Endothelial cell of umbilical vein (primary cell): ENCODE measurements around the gene CST3. TPM values are rescaled to one million over a fixed set of nuclear protein-coding genes. Genes with fewer than 3 reads are reported as not detected.

Experiments
- BruUV-seq: library from RNA; stranded (reverse); fragments of 400-500 nt; replicated peaks from 2 replicates; lab custom pipeline; 2021; lab: Mats Ljungman, UMichigan
- CTCF ChIA-PET: fragments of 300-600, 350-600 bp; sonication (Branson Sonifier 250); formaldehyde crosslinking; loops from one replicate; lab custom pipeline; 2021; ENCODE audit warnings: antibody characterized with exemption, inconsistent platforms; lab: Charles Lee
- POLR2A ChIA-PET: fragments of 300-600, 350-600 bp; sonication (Branson Sonifier 250); formaldehyde crosslinking; loops from one replicate; lab custom pipeline; 2021; ENCODE audit warnings: antibody characterized with exemption, inconsistent platforms; lab: Charles Lee
- DNase-seq: peaks from one replicate; pipeline ENCODE4 v3.0.0-alpha.2; 2011; ENCODE audit warnings: low read depth, low spot score
- FAIRE-seq: peaks from 2 replicates; lab custom pipeline; 2011; peaks lifted over from hg19 to GRCh38; lab: Jason Lieb, UNC
- H2AFZ ChIP-seq: 2 replicates; pipeline ENCODE4 v1.6.0; 2012; ENCODE audit warnings: low read depth, low read length, control low read depth, inconsistent platforms
- H3K27ac ChIP-seq: 2 replicates; pipeline ENCODE4 v1.5.1; 2011; ENCODE audit warnings: low read depth, mild to moderate bottlenecking, control low read depth, low read length, moderate library complexity; ENCODE audit not compliant: insufficient read depth
- H3K27me3 ChIP-seq, 2 experiments: 2 replicates each; pipeline versions ENCODE4 v1.6.0 to v1.6.1; 2011; ENCODE audit warnings: low read length in 2 of 2, mixed read lengths in 1 of 2; ENCODE audit not compliant: control insufficient read depth in 2 of 2, insufficient read depth in 2 of 2
- H3K36me3 ChIP-seq, 2 experiments: 2 replicates in 1 of 2; 3 replicates in 1 of 2; pipeline ENCODE4 v1.5.1; 2011; ENCODE audit warnings: low read length in 2 of 2, mild to moderate bottlenecking in 1 of 2, moderate library complexity in 1 of 2; ENCODE audit not compliant: control insufficient read depth in 2 of 2, insufficient read depth in 2 of 2; ENCODE audit errors: extremely low read depth in 1 of 2
- H3K4me1 ChIP-seq: 3 replicates; pipeline ENCODE4 v1.5.1; 2011; ENCODE audit warnings: mild to moderate bottlenecking, low read length; ENCODE audit not compliant: control insufficient read depth, insufficient read depth; ENCODE audit errors: extremely low read depth
- H3K4me2 ChIP-seq: 2 replicates; pipeline ENCODE4 v1.6.1; 2011; ENCODE audit warnings: low read length, control low read depth, mixed read lengths; ENCODE audit not compliant: insufficient read depth
- H3K4me3 ChIP-seq, 3 experiments: fragments of 200-600 bp in 1 of 3; sonication (generic), shearing (Covaris generic) in 1 of 3; replicated peaks in 1 of 3; 2 replicates each; pipeline ENCODE4 v1.5.1; 2011 to 2016; ENCODE audit warnings: control low read depth in 3 of 3, low read length in 3 of 3, mild to moderate bottlenecking in 2 of 3, inconsistent platforms in 1 of 3, low read depth in 1 of 3, moderate library complexity in 1 of 3; ENCODE audit not compliant: insufficient read depth in 1 of 3
- H3K79me2 ChIP-seq: 2 replicates; pipeline ENCODE4 v1.6.0; 2012; ENCODE audit warnings: low read length, inconsistent platforms; ENCODE audit not compliant: control insufficient read depth, insufficient read depth
- H3K9ac ChIP-seq: replicated peaks from 2 replicates; pipeline ENCODE3; 2011; ENCODE audit warnings: low read length, control low read depth; ENCODE audit not compliant: insufficient read depth; ENCODE audit errors: extremely low read depth
- H3K9me1 ChIP-seq: replicated peaks from 3 replicates; pipeline ENCODE4 v1.6.0; 2011; ENCODE audit warnings: mild to moderate bottlenecking, low read length; ENCODE audit not compliant: control insufficient read depth, insufficient read depth; ENCODE audit errors: extremely low read depth
- H3K9me3 ChIP-seq: replicated peaks from 2 replicates; pipeline ENCODE4 v1.5.1; 2012; ENCODE audit warnings: low read length, inconsistent platforms; ENCODE audit not compliant: control insufficient read depth, insufficient read depth
- H4K20me1 ChIP-seq: replicated peaks from 2 replicates; pipeline ENCODE3; 2011; ENCODE audit warnings: mild to moderate bottlenecking, low read length; ENCODE audit not compliant: control insufficient read depth, insufficient read depth; ENCODE audit errors: extremely low read depth
- EZH2 ChIP-seq: IDR thresholded peaks from 2 replicates; pipeline ENCODE4 v1.6.1; 2012; ENCODE audit warnings: borderline replicate concordance, low read depth, mild to moderate bottlenecking, moderate library complexity, low read length, inconsistent platforms; ENCODE audit not compliant: severe bottlenecking
- FOS ChIP-seq: IDR thresholded peaks from 2 replicates; pipeline ENCODE4 v1.6.1; 2011; ENCODE audit warnings: mild to moderate bottlenecking, low read length, moderate library complexity, borderline replicate concordance; ENCODE audit not compliant: insufficient read depth
- GATA2 ChIP-seq: IDR thresholded peaks from 2 replicates; pipeline ENCODE4 v1.7.0; 2011; ENCODE audit warnings: low read depth, mild to moderate bottlenecking, moderate library complexity, mixed read lengths, low read length; ENCODE audit not compliant: insufficient read length, insufficient read depth
- JUN ChIP-seq: IDR thresholded peaks from 2 replicates; pipeline ENCODE4 v1.6.1; 2011; ENCODE audit warnings: borderline replicate concordance, low read depth; ENCODE audit not compliant: insufficient read length, insufficient read depth
- MAX ChIP-seq: IDR thresholded peaks from 2 replicates; pipeline ENCODE4 v1.6.1; 2011; ENCODE audit not compliant: insufficient read depth, insufficient read length
- MYC ChIP-seq: IDR thresholded peaks from one replicate; pipeline ENCODE4 v1.6.1; 2011; ENCODE audit warnings: mild to moderate bottlenecking, low read depth, low read length
- POLR2A ChIP-seq: IDR thresholded peaks from 2 replicates; pipeline ENCODE4 v1.6.1; 2012; ENCODE audit warnings: low read depth, mild to moderate bottlenecking, control low read depth, low read length
- POLR2AphosphoS5 ChIP-seq: IDR thresholded peaks from 2 replicates; pipeline ENCODE4 v1.6.1; 2012; ENCODE audit warnings: low read depth, mild to moderate bottlenecking, control low read depth, low read length, moderate library complexity; ENCODE audit not compliant: insufficient read depth
- dilution Hi-C: fragments of 300-500 bp; cut with MboI; formaldehyde crosslinking; loops from one replicate; pipeline ENCODE4 v1.15.0; 2019; ENCODE audit warnings: low sequenced_read_pairs; ENCODE audit not compliant: extremely low pct_ligation_motif_present
- intact Hi-C: fragments of 100-400 bp; cut with micrococcal nuclease; formaldehyde crosslinking; loops from one replicate; pipeline ENCODE4 v1.10.0; 2022
- polyA plus RNA-seq, 4 experiments: library from polyadenylated mRNA; depleted of rRNA in 3 of 4; stranded (reverse) in 3 of 4; unstranded in 1 of 4; fragments of >200 nt; gene quantifications; 2 replicates each; pipeline versions ENCODE4 v1.2.1 to v1.2.3, GENCODE V29; 2011 to 2012; ENCODE audit warnings: missing spikeins in 1 of 4
- total RNA-seq: library from RNA; stranded (reverse); gene quantifications from 2 replicates; pipeline ENCODE4 v1.2.3, GENCODE V29; 2021
- TF ChIP-seq, protein P1 (sequence below), 2 donors: IDR thresholded peaks; 1 replicate in 1 of 2; 2 replicates in 1 of 2; pipeline ENCODE4 v1.5.1; 2011; ENCODE audit warnings: low read length in 2 of 2, mild to moderate bottlenecking in 2 of 2, moderate library complexity in 2 of 2, control low read depth in 1 of 2, inconsistent platforms in 1 of 2, low read depth in 1 of 2; ENCODE audit not compliant: insufficient read depth in 1 of 2; ENCODE audit errors: extremely low read depth in 1 of 2

Gene CST3
- total and polyA plus RNA-seq, 2 donors (not counting 3 experiments of a cell fraction or from before 2014, with no cell fraction given), result 251 to 479 TPM

- Histone ChIP-seq H4K20me1 (no peaks in the 10 kb centered on the region), H3K4me2 (no peak overlapping the region), H3K4me3 (no peak overlapping the region), H3K79me2 (no peaks in the 10 kb centered on the region), H3K36me3 (no peaks in the 10 kb centered on the region), H3K9ac (no peak overlapping the region), H3K27me3 (no peaks in the 10 kb centered on the region), H3K9me3 (no peaks in the 10 kb centered on the region), H2AFZ (no peak overlapping the region), H3K4me1 (peaks cover 9% of the 10 kb centered on the region), H3K9me1 (no peaks in the 10 kb centered on the region), H3K27ac (no peak overlapping the region)
- intact Hi-C loops (no loop called here), dilution Hi-C loops (no loop called here)
- TF ChIP-seq POLR2AphosphoS5 (no peak), POLR2A (no peak), MAX (no peak), MYC (no peak), EZH2 (no peak), GATA2 (no peak), FOS (no peak), JUN (no peak)
- TF ChIP-seq, protein P1, sequence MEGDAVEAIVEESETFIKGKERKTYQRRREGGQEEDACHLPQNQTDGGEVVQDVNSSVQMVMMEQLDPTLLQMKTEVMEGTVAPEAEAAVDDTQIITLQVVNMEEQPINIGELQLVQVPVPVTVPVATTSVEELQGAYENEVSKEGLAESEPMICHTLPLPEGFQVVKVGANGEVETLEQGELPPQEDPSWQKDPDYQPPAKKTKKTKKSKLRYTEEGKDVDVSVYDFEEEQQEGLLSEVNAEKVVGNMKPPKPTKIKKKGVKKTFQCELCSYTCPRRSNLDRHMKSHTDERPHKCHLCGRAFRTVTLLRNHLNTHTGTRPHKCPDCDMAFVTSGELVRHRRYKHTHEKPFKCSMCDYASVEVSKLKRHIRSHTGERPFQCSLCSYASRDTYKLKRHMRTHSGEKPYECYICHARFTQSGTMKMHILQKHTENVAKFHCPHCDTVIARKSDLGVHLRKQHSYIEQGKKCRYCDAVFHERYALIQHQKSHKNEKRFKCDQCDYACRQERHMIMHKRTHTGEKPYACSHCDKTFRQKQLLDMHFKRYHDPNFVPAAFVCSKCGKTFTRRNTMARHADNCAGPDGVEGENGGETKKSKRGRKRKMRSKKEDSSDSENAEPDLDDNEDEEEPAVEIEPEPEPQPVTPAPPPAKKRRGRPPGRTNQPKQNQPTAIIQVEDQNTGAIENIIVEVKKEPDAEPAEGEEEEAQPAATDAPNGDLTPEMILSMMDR (IDR thresholded peaks at IDR 0.05; ENCODE audit: extremely low read depth in 1 of 2, insufficient read depth in 1 of 2, low read depth in 1 of 2, low read length in 2 of 2), result no peak
- BruUV-seq, result no TSS peak
- POLR2A ChIA-PET, result no interaction called here
- FAIRE-seq (no peak), DNase-seq (no peak)
- CTCF ChIA-PET, result interaction anchor here (1.3 to 1.6 kb wide), 2 partner anchors 13 kb away, joined by 3 to 6 read pairs; no protein-coding TSS in a partner anchor
Measured at GRCh38 chr20:23654717-23655116, 17.0 kb upstream of the CST3 start.
